Vagina (tissue), 2 donors: ENCODE measurements around the gene CASZ1.

Source experiments
- CTCF ChIP-seq, 3 experiments: fragments of 450-650 bp in 2 of 3; fragments of 200-600 bp in 1 of 3; sonication (generic) in 1 of 3; IDR thresholded peaks; one replicate each; pipeline ENCODE4 v1.5.1; 2017 to 2019; ENCODE audit warnings: antibody characterized with exemption in 3 of 3, mild to moderate bottlenecking in 2 of 3, moderate library complexity in 2 of 3
- POLR2A ChIP-seq, 2 donors: fragments of 450-650 bp; IDR thresholded peaks; one replicate each; pipeline ENCODE4 v1.6.1; 2017; ENCODE audit warnings: antibody characterized with exemption in 2 of 2, mild to moderate bottlenecking in 2 of 2, moderate library complexity in 2 of 2
- POLR2AphosphoS5 ChIP-seq, 2 donors: sonication (generic); formaldehyde crosslinking; IDR thresholded peaks; one replicate each; pipeline ENCODE4 v1.9.0; 2017; ENCODE audit warnings: antibody characterized with exemption in 2 of 2, mild to moderate bottlenecking in 2 of 2, low read depth in 1 of 2; ENCODE audit not compliant: insufficient read depth in 1 of 2

GRCh38 chr1:10694633-10695627 is 101.5 kb downstream of the CASZ1 start:
- TF ChIP-seq CTCF (IDR thresholded peaks at IDR 0.05) (no peak), POLR2A (IDR thresholded peaks at IDR 0.05) (no peak), POLR2AphosphoS5 (IDR thresholded peaks at IDR 0.05; ENCODE audit: insufficient read depth in 1 of 2, low read depth in 1 of 2) (no peak)
